Measurements from ENCODE around the gene PRKCE.

Gene PRKCE

DNA sequence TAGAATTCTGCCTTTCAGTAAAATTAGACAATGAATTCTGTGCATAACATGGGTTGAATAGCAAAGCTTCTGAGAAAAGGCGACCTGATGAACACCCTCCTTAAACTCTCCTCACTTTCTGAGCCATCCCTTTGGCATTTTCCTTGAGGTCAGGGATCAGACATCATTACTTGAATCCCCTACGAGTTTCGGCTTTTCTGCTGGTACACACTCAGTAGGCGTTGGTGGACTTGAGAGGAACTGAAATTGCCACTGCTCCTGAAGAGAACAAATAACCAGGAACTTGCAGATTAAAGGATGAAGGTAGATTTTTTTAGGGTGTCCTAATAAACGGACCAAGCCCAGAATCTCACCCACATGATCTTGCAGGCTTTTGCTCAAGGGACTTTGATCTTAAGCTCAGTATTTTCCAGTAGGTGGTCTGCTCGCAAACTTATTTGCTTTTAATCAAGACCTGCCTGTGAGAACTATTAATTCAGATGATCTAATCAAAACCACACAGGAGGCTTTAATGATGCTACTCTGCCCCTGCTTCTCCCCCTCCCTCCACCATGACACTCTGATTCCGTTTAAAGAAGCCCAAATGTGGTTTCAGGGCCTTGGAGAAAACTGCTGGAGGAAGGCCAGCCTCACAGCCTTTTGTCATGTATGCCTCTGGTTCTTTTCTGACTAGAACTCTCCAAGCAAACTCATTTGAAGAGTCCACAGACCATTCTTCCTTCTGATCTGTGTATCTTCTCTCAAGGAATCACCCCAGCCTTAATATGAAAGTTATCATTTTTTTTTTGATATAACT lies 124.9 kb downstream of the PRKCE start:
- Mint-ChIP-seq H3K4me3 (no peak overlapping the region), H3K36me3 (ENCODE audit: low read depth) (no peaks in the 10 kb centered on the region), H3K27me3 (peaks cover 9% of the 10 kb centered on the region), H3K4me1 (ENCODE audit: low read depth) (peaks cover 67% of the 10 kb centered on the region), H3K27ac (peak overlapping the region; percentile 13), H3K9me3 (no peaks in the 10 kb centered on the region)
- intact Hi-C loops (cut with micrococcal nuclease), result no loop called here

DNA sequence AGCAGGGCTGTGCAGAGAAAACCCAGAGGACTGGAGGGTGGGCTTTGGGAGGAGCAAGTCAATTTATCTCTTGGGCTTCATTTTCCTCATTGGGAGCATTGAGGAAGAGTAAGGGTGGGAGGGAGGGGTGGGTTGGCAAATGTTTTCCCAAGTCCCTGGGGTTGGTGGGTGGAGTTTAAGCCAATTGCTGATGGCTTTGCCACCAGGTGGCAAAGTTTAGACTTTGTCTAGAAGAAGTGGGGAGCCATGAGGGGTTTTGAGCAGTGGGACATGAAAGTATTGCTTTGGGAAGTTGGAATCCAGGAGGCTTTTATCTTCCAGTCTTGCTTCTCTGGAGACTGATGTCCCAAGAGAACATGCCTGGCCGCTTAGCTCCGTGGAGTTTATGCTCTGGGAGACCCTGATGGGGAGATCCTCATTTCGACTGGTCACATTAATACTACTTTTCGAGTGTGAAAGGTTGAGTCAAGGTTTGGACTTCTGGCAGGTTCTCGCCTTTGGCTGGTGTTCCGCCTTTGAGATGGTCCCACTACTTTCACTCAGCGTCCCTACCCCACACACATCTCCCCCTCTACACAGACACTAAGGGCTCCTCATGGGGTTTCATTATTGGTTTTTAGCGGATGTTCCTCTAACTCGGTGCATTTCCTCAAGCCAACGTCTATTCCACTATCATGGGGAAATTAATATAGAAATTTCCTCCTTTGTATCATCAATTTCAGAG lies 126.7 kb downstream of the PRKCE start:
- Mint-ChIP-seq H3K36me3 (ENCODE audit: low read depth) (no peaks in the 10 kb centered on the region), H3K27me3 (peaks cover 9% of the 10 kb centered on the region), H3K9me3 (no peaks in the 10 kb centered on the region), H3K4me1 (ENCODE audit: low read depth) (peaks cover 54% of the 10 kb centered on the region), H3K27ac (no peak overlapping the region), H3K4me3 (no peak overlapping the region)
- intact Hi-C loops (cut with micrococcal nuclease), result loop anchor here (1.0 to 2.0 kb wide), 2 partner anchors 135 to 159 kb away; no protein-coding TSS in a partner anchor

DNA sequence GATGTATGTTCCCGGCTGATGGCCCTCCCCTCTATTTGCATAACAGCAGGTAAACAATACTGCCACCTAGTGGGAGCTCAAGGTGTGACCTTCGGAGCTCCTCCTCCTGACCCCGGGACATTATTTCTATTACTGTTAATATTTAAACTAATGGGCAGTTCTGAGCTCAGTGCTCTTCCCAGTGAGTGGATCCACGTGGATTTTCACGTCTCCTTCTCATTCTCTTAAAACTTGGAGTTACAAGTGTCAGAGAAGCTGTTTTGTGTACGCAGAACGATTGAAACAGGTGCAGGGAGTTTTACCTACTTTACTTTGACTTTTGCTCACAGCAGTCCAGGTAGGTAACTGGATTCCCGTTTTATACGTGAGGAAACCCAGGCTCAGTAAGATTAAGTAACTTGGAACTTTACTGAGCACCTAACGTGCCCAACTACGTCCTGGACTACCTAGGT lies 127.3 kb downstream of the PRKCE start:
- no peak overlapping the region for H3K27ac Mint-ChIP-seq

DNA sequence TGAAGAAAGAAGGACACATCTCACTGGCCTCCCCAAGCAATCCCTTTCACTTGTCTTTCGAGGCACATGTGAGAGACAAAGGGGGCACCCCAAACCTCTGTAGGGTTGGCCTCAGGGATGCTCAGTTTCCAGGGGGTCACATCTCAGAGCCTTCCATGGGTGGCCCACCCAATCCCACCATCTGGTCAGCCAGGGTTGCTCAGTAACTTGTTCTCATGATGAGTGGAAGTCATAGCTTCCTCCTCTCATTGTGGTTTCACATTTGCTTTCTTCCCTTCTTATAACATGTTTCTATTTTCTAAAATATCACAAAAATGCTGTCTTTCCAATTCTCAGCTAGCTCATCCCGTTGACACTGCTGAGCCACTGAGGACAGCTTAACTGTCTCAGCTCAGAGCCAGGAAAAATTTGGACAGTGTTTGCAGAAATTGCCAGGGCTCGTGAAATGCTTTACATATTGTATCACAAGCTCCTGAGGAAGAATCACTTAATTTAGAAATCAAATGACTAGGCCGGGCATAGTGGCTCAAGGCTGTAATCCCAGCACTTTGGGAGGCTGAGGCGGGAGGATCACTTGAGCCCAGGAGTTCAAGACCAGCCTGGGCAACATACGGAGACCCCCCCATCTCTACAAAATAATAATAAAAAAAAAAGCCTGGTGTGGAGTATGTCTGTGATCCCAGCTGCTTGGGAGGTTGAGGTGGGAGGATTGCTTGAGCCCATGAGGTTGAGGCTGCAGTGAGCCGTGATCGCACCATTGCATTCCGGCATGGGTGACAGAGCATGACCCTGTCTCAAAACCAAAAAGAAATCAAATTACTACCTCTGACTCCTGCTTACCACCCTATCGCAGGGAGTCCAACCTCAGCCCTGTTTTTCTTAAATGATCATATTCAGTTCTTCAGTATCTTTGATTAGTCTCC lies 129.3 kb downstream of the PRKCE start:
- no peaks in the 10 kb centered on the region for H3K36me3 Mint-ChIP-seq (ENCODE audit: low read depth)
- H3K4me1 Mint-ChIP-seq (ENCODE audit: low read depth), result peaks cover 42% of the 10 kb centered on the region
- no peak overlapping the region for H3K27ac Mint-ChIP-seq
- no peak overlapping the region for H3K4me3 Mint-ChIP-seq
- intact Hi-C loops (cut with micrococcal nuclease), result no loop called here
- H3K9me3 Mint-ChIP-seq, result no peaks in the 10 kb centered on the region
- peaks cover under 1% of the 10 kb centered on the region for H3K27me3 Mint-ChIP-seq

More for the DNA sequence above, 127.3 kb downstream of the PRKCE start:
- Mint-ChIP-seq H3K27me3 (peaks cover 9% of the 10 kb centered on the region), H3K4me1 (ENCODE audit: low read depth) (peaks cover 54% of the 10 kb centered on the region), H3K4me3 (no peak overlapping the region), H3K36me3 (ENCODE audit: low read depth) (no peaks in the 10 kb centered on the region), H3K9me3 (no peaks in the 10 kb centered on the region)
- intact Hi-C loops (cut with micrococcal nuclease), result loop anchor here (1.0 to 2.0 kb wide), 2 partner anchors 135 to 158 kb away; no protein-coding TSS in a partner anchor

DNA sequence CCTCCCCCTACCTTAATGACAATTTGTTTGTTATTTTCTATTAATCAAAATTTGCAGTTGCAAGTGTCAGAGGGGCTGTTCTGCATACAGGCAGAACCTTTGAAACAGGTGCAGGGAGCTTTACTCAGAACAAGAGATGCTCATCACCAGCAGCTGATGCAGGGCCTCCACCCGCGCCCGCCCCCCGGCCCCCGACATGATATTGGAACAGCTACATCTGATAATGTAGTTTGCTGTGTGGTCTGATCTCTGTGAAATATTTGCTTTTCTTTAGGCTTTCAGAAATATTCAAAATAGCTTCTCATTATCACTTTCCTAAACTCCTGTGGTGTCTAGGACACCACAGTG lies 130.0 kb downstream of the PRKCE start:
- H3K4me1 Mint-ChIP-seq (ENCODE audit: low read depth), result peaks cover 44% of the 10 kb centered on the region
- no peaks in the 10 kb centered on the region for H3K36me3 Mint-ChIP-seq (ENCODE audit: low read depth)
- no peaks in the 10 kb centered on the region for H3K9me3 Mint-ChIP-seq
- intact Hi-C loops (cut with micrococcal nuclease), result no loop called here
- H3K4me3 Mint-ChIP-seq, result no peak overlapping the region
- no peaks in the 10 kb centered on the region for H3K27me3 Mint-ChIP-seq
- no peak overlapping the region for H3K27ac Mint-ChIP-seq

DNA sequence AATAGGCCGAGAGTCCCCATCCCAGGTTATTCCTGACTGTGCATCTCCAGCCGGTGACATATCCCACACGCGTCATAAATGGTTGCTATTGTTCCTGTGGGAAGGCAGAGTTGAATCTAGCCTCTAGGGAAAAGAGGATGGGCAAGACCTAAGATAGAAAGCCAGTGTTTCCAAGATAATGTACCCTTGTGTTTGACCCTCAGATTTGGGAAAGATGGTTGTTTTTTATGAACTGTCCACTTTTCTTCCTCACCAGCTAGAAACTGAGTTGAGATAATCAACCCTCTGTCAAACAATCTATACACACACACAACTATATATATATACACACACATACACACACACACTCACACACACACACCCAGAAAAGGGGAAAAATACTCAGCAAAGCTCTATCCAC lies 131.0 kb downstream of the PRKCE start:
- H3K27ac Mint-ChIP-seq, result no peak overlapping the region
- H3K4me1 Mint-ChIP-seq (ENCODE audit: low read depth), result peaks cover 41% of the 10 kb centered on the region
- H3K27me3 Mint-ChIP-seq, result peaks cover 3% of the 10 kb centered on the region
- H3K4me3 Mint-ChIP-seq, result no peak overlapping the region
- no peaks in the 10 kb centered on the region for H3K9me3 Mint-ChIP-seq
- H3K36me3 Mint-ChIP-seq (ENCODE audit: low read depth), result no peaks in the 10 kb centered on the region
- intact Hi-C loops (cut with micrococcal nuclease), result no loop called here

DNA sequence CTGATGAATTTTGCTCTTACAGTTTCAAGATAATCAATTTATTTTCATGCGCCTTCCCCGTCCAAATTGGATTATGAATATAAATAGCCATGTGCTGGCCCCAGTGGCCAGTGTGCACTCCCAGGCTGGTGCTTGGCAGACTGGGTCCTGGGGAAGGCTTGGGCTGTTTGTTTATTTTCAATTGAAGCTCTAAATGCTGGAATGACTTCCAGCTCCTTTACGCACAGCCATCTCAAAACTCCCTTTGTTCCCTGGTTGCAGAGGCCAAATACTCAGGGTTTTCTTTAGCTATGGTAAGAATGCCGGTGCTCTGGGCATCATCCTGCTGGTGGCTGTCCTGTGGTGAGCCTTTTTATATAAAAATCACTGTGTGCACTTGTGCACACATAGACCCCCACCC lies 131.5 kb downstream of the PRKCE start:
- H3K4me3 Mint-ChIP-seq, result no peak overlapping the region
- intact Hi-C loops (cut with micrococcal nuclease), result no loop called here
- H3K36me3 Mint-ChIP-seq (ENCODE audit: low read depth), result no peaks in the 10 kb centered on the region
- no peaks in the 10 kb centered on the region for H3K9me3 Mint-ChIP-seq
- H3K4me1 Mint-ChIP-seq (ENCODE audit: low read depth), result peaks cover 39% of the 10 kb centered on the region
- H3K27ac Mint-ChIP-seq, result no peak overlapping the region
- peaks cover 3% of the 10 kb centered on the region for H3K27me3 Mint-ChIP-seq

DNA sequence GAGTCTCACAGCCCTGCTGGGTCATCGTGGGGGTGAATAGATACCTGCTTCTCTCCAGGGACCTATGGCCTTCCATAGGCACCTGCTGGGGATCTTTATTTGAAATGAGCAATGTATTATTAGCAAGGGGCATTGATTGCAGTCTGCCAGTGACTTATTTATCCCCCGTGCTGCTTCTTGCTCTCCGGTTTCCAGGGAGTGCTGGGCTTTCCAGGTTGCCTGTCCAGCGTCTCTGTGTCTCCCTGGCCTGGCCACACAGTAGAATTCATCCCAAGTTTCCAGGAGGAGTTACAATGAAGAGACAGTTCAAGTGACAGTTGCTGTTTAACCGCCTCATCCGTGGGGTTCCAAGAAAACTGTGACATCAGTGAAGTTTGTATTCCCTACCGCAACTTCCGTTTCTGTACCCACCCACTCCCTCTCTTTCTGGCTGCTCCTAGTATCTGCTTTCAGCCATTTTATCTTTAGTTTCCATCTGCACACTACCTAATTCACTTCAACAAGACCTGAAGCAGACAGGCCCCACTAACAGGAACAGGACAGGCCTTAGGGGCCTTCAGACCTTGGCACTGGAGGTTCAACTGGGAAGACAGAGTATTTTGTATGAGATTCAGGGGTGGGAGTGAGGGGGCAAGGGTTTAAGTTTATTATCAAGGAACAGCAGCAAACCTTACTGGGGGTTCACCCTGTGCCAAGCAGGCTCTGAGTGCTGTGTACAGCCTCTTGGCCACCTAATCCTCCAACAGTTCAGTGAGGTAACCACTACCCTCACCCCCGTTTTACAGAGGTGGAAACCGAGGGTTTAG lies 134.8 kb downstream of the PRKCE start:
- Mint-ChIP-seq H3K4me3 (peak overlapping the region; percentile 14), H3K9me3 (no peaks in the 10 kb centered on the region), H3K4me1 (ENCODE audit: low read depth) (peaks cover 23% of the 10 kb centered on the region), H3K27ac (peak overlapping the region; percentile 69), H3K27me3 (peaks cover 3% of the 10 kb centered on the region), H3K36me3 (ENCODE audit: low read depth) (no peaks in the 10 kb centered on the region)
- intact Hi-C loops (cut with micrococcal nuclease), result no loop called here

DNA sequence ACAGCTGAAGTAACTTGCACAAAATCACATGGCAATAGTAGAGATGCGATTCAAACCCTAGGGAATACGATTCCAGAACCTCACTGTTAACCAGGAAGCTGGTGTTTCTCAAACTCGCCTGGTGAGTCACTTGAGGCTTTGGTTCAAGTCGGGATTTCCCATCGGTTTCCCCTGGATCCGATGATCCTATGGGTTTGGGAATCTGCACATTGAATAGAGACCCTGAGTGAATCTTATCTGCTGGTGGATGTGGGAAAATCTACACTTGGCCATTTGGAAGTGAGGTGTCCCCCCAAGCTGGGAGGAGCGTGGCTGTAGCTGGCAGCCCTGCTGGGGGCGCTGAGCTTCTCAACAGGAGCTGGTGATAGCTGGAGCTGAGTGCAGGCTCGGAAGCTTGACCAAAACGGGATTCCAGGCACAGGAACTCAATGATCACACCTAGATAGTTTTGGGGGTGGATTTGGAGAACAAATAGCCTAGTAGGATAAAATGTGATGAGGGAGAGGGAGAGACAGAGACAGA lies 135.4 kb downstream of the PRKCE start:
- H3K4me1 Mint-ChIP-seq (ENCODE audit: low read depth), result peaks cover 23% of the 10 kb centered on the region

DNA sequence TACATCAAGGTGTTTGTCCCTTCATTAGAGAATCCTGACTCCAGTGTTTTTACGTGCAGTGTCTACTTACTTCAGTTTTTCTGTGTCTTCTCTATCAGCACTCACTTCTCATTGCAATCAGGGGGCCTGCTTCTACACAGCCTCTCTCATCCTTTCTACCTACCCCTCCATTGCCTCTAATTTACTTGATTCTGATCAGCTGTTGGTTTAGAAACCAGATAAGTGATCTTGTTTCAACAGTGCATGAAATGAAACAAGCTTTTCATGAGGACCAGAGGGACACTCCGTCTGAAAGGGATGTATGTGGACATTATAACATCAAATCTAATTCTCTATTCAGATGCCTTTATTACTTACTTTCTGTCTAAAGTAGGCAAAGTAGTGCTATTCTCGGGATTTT lies 136.9 kb downstream of the PRKCE start:
- Mint-ChIP-seq H3K27ac (no peak overlapping the region), H3K4me3 (no peak overlapping the region), H3K27me3 (peaks cover 3% of the 10 kb centered on the region), H3K36me3 (ENCODE audit: low read depth) (no peaks in the 10 kb centered on the region), H3K4me1 (ENCODE audit: low read depth) (peaks cover 18% of the 10 kb centered on the region), H3K9me3 (no peaks in the 10 kb centered on the region)
- intact Hi-C loops (cut with micrococcal nuclease), result no loop called here

More for the DNA sequence above, 135.4 kb downstream of the PRKCE start:
- Mint-ChIP-seq H3K9me3 (no peaks in the 10 kb centered on the region), H3K27ac (peak overlapping the region; percentile 69), H3K36me3 (ENCODE audit: low read depth) (no peaks in the 10 kb centered on the region), H3K27me3 (peaks cover 3% of the 10 kb centered on the region), H3K4me3 (no peak overlapping the region)
- intact Hi-C loops (cut with micrococcal nuclease), result no loop called here

DNA sequence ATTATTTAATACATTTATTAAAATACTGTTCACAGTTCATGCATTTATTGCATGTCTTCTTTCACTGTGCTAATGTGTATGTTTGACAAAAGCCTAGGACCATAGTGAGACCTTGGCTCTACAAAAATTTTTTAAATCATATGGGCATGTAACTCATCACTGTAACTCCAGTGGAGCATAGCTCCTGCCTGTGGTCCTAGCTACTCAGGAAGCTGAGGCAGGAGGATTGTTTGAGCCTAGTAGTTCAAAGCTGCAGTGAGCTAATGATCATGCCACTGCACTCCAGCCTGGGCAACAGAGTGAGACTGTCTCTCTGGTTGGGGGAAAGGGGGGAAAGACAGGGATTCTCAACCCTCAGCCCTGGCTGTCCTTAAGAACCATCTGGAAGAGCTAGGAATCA lies 137.8 kb downstream of the PRKCE start:
- Mint-ChIP-seq H3K9me3 (no peaks in the 10 kb centered on the region), H3K36me3 (ENCODE audit: low read depth) (no peaks in the 10 kb centered on the region), H3K27ac (peak overlapping the region; percentile 69), H3K4me3 (no peak overlapping the region), H3K27me3 (peaks cover 3% of the 10 kb centered on the region), H3K4me1 (ENCODE audit: low read depth) (peaks cover 18% of the 10 kb centered on the region)
- intact Hi-C loops (cut with micrococcal nuclease), result no loop called here

DNA sequence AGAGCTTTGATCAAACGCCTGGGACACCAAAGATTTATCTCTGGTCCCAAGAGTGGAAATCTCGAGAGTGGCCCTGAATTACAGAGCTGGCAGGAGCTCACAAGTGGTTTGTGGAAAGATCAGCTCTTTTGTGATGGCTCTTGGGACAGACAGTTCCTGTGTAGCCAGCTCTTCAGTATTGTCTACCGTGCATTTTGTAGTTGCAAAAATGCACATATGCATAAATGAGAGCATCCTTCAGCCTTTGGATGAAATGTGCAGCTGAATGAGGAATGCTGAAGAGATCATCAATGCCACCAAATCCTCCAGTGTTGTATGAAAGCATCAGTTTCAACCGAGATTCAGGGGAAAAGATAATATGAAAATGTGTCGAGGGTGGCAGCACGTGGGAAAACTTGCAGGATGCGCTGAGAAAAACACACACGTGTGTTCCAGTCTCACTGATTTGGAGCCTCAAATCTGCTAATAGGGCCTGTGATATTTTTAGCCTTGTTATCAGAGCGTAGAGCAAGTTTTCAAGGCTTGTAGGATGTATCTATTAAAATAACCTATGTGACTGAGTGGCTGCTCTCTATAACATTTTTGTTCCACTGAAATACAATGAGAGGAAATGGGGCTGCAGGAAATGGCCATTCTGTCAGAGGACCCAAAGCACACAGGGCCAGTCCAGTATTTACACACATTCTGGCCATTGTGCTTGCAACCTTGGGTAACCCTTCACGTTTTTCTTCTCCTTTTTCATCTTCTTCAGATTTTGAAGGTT lies 138.7 kb downstream of the PRKCE start:
- no peak overlapping the region for H3K4me3 Mint-ChIP-seq
- intact Hi-C loops (cut with micrococcal nuclease), result no loop called here

More for the DNA sequence above, 138.7 kb downstream of the PRKCE start:
- Mint-ChIP-seq H3K9me3 (no peaks in the 10 kb centered on the region), H3K27ac (no peak overlapping the region), H3K4me1 (ENCODE audit: low read depth) (peaks cover 18% of the 10 kb centered on the region), H3K27me3 (peaks cover 3% of the 10 kb centered on the region), H3K36me3 (ENCODE audit: low read depth) (no peaks in the 10 kb centered on the region)
